ENCODE results near the gene PPP2R2B.
"Not testable (repeated sequence)": the region's sequence is repeated elsewhere in the genome, so short reads cannot be mapped to it uniquely, and the experiment has no call there.

The PPP2R2B gene

DNA sequence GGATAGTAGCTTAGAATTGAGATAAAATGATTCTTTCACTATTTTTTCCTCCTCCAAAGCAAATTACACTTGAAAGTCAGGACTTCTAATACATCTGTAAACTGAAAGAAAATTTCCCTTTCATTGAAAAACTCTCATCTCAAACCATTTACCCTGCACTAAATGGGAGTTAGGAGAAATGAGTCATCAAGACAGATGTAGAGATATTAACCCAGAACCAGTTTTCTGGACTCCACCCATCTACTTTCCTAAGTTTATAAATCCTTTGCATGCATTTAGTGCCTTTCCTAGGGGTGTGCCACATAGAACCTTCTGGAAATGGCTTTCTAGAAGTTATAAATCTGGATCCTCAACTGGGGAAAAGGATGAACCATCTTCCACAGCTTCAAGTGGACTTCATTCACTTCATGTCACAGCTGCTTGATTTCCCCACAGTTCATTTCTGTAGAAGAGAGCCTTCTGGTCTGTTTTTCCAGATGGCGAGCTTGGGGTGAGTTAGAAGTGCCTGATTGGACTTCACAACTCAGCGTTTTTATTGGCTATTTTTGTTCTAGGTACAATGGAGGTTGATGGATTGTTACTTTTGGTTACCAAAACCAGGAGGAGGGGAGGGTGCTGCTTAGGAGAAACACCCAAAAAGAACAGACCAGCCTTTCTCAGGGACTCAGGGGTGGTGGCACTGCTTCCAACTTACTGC is 290.1 kb downstream of the PPP2R2B start:
- no peak for DNase-seq

DNA sequence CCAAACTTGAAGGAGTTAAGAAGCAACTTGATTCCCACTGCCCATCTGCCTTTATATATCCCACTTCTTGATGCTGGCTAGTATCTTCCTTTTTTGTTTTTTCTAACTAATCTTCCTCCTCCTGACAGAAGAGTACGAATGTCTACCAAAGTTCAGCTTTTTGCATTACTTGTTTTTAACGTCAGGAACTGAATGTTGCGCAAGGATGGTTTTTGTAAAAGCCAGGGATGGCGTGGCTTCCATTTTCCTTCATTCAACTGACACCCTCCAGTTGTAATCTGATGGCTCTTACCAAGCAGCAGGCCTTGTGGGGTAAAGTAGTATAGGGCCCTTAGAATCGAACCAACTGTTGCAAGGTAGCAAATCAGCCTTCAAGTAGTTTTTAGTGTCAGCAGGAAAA is 291.8 kb downstream of the PPP2R2B start:
- DNase-seq, result no peak

GRCh38 chr5:146584750-146585149 is 293.8 kb downstream of the PPP2R2B start:
- DNase-seq, result no peak

GRCh38 chr5:146582051-146582596 is 296.4 kb downstream of the PPP2R2B start:
- DNase-seq, result no peak

DNA sequence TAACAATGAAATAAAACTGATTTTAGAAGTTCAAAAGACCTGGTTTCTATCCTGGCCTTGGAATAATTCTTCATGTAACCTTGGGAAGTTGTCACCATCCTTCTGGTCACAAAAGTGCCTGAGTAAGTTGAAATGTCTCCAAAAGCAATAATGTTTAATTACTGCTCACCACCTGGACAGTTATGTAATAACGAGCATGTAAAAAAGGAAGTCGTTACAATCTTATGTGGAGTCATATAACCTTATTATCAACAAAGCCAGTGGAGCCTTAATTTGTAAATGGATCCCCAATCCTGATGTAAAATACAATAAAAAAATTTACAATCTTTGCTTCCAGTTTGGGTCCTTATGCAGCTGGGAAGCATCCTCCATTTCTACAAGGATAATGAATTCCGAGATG is 298.3 kb downstream of the PPP2R2B start:
- no peak for DNase-seq

- no peak for DNase-seq
Measured at GRCh38 chr5:146574713-146575112, 303.8 kb downstream of the PPP2R2B start.

- DNase-seq, result no peak
Measured at GRCh38 chr5:146568161-146568560, 310.4 kb downstream of the PPP2R2B start.

DNA sequence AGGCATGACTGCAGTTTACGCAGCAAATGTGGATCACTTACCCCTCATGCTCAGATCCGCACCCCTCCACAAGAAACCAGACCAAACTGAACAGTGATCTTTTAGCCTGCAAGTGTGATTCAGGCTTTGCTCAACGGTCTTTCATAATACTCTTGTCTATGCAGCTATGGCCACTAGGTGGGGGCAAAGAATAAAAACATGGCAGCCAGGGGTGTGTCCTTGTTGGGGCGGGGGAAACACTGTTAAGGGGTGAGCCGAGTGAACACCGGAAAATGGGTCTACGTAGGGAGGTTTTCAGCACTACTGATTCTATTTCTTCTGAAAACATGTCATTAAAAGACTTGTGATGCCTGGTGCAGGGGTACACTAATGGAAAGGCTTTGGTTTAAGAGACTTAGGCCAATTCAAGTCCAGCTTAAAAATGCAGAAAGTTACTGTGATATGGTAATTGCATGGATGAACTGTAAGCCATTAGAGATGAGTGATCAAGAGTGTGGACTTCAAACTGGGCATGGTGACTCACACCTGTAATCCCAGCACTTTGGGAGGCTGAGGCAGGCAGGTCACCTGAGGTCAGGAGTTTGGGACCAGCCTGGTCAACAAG is 312.7 kb downstream of the PPP2R2B start:
- peak; percentile 41 for DNase-seq

GRCh38 chr5:146564007-146564762 is 314.4 kb downstream of the PPP2R2B start:
- DNase-seq, result no peak

- DNase-seq, result no peak
Measured at GRCh38 chr5:146562461-146562860, 316.1 kb downstream of the PPP2R2B start.

DNA sequence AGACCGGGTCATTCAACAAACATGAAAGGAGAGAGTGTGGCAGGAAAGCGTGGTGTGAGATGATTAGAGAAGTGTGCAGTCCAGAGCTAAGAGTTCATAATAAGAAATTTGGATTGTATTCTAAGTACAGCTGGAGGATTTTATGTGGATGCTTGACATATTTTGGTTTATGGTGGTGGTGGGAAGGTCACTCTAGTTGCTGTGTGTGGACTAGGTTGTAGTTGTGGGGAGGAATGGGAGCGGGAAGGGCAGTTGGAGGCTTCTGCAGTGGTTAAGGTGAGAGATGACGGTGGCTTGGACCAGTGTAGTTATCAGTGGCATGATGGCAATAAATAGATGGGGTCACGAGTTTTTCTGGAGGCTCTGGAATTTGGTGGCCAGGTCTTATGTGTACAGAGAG is 316.8 kb downstream of the PPP2R2B start:
- no peak for DNase-seq

GRCh38 chr5:146560205-146560812 is 318.2 kb downstream of the PPP2R2B start:
- no peak for DNase-seq

- not testable (repeated sequence) for DNase-seq
Measured at GRCh38 chr5:146556884-146557283, 321.7 kb downstream of the PPP2R2B start.

GRCh38 chr5:146553446-146553845 is 325.1 kb downstream of the PPP2R2B start:
- DNase-seq, result no peak

DNA sequence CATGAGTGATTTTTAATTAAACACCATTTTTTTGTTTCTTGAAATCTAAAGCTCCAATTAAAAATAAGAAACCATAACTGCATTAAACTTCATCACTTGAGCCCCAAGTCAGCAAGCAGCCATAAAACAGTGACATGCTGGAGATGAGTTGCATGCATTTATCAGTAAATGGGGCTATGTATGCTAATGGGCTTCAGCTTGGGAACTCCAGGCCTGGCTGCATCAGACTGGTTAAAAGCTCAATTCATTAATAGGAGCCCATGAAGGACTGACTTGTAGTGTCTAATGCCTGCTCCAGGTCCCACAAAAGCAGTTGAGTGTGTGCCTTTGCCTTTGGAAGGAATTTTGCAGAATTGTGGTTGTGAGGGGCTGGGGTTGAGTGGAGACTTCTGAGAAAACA is 328.9 kb downstream of the PPP2R2B start:
- no peak for DNase-seq

- DNase-seq, result no peak
Measured at GRCh38 chr5:146548781-146549449, 329.6 kb downstream of the PPP2R2B start.

GRCh38 chr5:146544232-146544631 is 334.3 kb downstream of the PPP2R2B start:
- no peak for DNase-seq

- peak; percentile 69 for DNase-seq
Measured at GRCh38 chr5:146541958-146542849, 336.4 kb downstream of the PPP2R2B start.

GRCh38 chr5:146540414-146540813 is 338.1 kb downstream of the PPP2R2B start:
- no peak for DNase-seq

GRCh38 chr5:146539973-146540372 is 338.6 kb downstream of the PPP2R2B start:
- DNase-seq, result no peak

- no peak for DNase-seq
Measured at GRCh38 chr5:146538432-146538831, 340.1 kb downstream of the PPP2R2B start.

DNA sequence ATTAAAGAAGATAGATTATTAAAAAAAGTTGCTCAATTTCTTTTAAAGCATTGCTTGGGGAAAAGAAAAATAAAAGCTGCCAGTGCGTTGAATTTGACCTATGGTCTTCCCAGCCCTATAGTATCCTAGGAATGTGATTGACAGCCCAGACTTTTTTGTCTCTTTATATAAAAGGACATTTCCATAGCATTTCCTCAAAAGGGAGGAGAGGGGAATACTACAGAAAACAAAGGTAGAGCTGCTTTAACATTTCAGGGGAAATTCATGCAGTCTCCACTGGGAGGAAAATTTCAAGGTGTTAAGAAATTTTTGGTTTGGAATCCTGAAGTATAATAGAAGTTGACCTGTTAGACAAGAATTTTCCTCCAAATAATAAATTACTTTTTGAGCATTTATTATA is 344.7 kb downstream of the PPP2R2B start:
- DNase-seq, result no peak
